Right cardiac atrium (tissue), 5 donors: ENCODE results near the gene S1PR3. TPM values are rescaled to one million over a fixed set of nuclear protein-coding genes. Genes with fewer than 3 reads are reported as not detected.

Source experiments
- ATAC-seq, 2 donors: fragments of 200-7000 bp; cut with Tn5 transposase; one replicate each; pipeline versions ENCODE4 v1.8.0 to v1.9.1; 2020; ENCODE audit warnings: moderate library complexity in 2 of 2, mild to moderate bottlenecking in 1 of 2
- DNase-seq, 3 donors: peaks; one replicate each; pipeline ENCODE4 v3.0.0-alpha.2; 2020
- H3K27ac ChIP-seq: one replicate; pipeline ENCODE4 v1.5.1; 2013; ENCODE audit warnings: mild to moderate bottlenecking, low read length, control low read depth, moderate library complexity
- H3K27me3 ChIP-seq: one replicate; pipeline ENCODE4 v1.6.1; 2013; ENCODE audit not compliant: control insufficient read depth, insufficient read depth
- H3K4me1 ChIP-seq: one replicate; pipeline ENCODE4 v1.6.1; 2013; ENCODE audit warnings: low read length; ENCODE audit not compliant: control insufficient read depth, insufficient read depth
- H3K4me3 ChIP-seq: one replicate; pipeline ENCODE4 v1.5.1; 2013; ENCODE audit warnings: low read length, control low read depth
- H3K9me3 ChIP-seq: one replicate; pipeline ENCODE4 v1.6.1; 2013; ENCODE audit warnings: low read length; ENCODE audit not compliant: control insufficient read depth
- WGBS: extraction: QIAGEN DNeasy Blood & Tissue Kit; methylation state at CpG from one replicate; pipeline ENCODE4 v1.1.7; 2013; 5-methylcytosine and 5-hydroxymethylcytosine counted together
- intact Hi-C, 4 donors: fragments of 100-400 bp; cut with DNase I; formaldehyde crosslinking; loops; one replicate each; pipeline versions ENCODE4 v1.11.0 to v1.14.0; 2022 to 2023
- polyA plus RNA-seq: library from polyadenylated mRNA; stranded (reverse); fragments of 200-250 nt; gene quantifications from one replicate; pipeline ENCODE4 v1.2.3, GENCODE V29; 2013
- total RNA-seq, 4 donors: library from RNA; stranded (reverse); fragmentation: NEBNext Ultra II Directional; extraction: Animal tissue kit (Norgen Biotek cat#: 25700); gene quantifications; one replicate each; pipeline ENCODE4 v1.2.1, GENCODE V29; 2021
- donor health status: healthy with polysubstance abuse.
- donor health status: DM: no; HTN: yes; CAD: no.
- donor health status: DM: no; HTN: no; CAD: no.
- donor health status: DM: no; HTN: yes; CAD: no; lungs with severe emphysema.
- donor health status: DM: yes; HTN: yes; CAD: no.

Gene S1PR3
- total and polyA plus RNA-seq, 5 donors: 24.9 to 51.6 (median 37.9) TPM

DNA sequence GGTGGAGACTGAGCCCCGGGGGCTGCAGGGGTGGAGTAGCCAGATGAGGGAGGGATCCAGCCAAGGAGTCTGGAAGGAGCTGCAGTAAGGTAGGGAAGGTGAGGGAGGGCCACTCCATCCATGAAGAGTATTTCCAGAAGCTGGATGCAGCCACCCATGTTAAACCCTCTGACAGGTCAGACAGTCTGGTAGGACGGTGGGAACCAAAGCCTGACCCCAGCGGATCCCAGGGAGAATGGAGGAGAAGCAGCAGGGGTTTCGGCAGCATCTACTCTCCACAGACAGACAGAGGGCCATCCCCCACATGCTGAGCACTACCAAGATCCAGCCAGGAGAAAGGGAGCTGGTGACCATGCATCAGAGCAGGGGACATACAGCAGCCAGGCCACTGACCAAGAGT lies 22.5 kb upstream of the S1PR3 start:
- Histone ChIP-seq H3K27ac (no peak overlapping the region), H3K9me3 (no peaks in the 10 kb centered on the region), H3K4me3 (no peak overlapping the region), H3K4me1 (no peaks in the 10 kb centered on the region), H3K27me3 (no peaks in the 10 kb centered on the region)
- ATAC-seq: no peak
- no peak for DNase-seq
- WGBS: 89% methylated on average over 4 of the region's 4 CpGs
- intact Hi-C loops: no loop called here

- ATAC-seq (no peak), DNase-seq (no peak)
- no peaks in the 10 kb centered on the region for H3K27me3 ChIP-seq
- H3K4me1 ChIP-seq: no peaks in the 10 kb centered on the region
- no peaks in the 10 kb centered on the region for H3K9me3 ChIP-seq
- H3K27ac ChIP-seq: no peak overlapping the region
- WGBS: 79% methylated on average over 8 of the region's 8 CpGs
- intact Hi-C loops: no loop called here
- no peak overlapping the region for H3K4me3 ChIP-seq
These were observed 21.5 kb upstream of the S1PR3 start for GRCh38 chr9:88969646-88970373.

DNA sequence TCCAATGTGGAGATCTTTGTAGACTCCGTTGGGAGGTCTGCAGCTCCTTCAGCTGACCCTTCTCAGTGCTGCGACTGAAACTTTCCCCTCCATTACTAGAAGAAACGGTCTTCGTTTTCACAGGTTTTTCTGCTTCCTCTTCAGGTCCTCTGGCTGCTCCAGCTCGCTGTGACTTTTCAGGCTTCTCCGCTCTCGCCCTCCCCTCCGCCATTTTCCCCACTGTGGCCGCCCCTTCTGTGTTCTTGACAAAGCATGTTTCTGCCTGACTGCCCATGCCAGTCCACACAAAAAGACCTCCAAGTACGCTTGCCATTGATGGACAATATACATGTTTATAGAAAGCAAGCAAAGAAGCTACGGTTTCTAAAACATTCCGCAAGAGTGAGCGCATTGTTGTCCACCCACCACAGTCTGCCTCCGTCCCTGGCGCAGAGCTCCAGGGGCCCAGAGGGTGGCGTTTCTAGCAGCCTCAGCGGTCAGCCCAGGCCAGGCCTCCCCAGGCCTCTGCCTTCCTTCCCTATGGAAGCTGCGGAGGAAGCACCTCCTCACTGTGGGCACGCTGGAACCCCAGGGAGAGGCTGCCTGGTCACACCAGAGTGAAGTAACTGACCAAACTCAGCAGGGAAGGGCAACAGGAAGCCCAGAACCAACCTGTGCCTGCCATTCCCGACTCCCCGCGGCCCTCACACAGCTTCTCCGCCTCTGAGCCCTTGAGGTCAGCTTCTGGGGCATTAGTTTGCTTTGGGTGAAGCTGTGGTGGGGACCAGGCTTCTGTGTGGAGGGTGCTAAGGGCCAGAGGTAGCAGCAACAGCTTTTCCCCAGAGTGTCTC lies 19.9 kb upstream of the S1PR3 start:
- H3K9me3 ChIP-seq: no peaks in the 10 kb centered on the region
- no peaks in the 10 kb centered on the region for H3K27me3 ChIP-seq
- H3K27ac ChIP-seq: no peak overlapping the region
- no peak overlapping the region for H3K4me3 ChIP-seq
- intact Hi-C loops: no loop called here
- H3K4me1 ChIP-seq: no peaks in the 10 kb centered on the region
- ATAC-seq (no peak), DNase-seq (no peak)
- WGBS: 89% methylated on average over 23 of the region's 23 CpGs

DNA sequence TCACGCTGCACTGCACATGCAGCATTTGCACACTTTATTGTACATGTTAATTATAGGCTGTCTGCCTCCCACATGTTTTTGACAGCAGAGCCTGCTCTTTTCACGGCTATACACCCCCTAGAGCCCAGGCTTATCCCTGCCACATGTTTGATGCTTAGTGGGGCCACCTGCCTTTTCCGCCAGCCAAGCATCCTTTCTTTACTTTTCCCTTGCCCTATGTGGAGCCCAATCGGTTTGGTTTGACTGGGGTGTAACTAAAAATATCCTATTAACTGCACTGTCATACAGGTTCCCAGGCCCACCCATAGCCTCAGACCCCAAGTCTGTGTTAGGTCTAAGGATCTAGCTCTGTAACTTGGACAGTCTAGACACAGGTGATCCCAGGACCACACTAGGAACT lies 18.9 kb upstream of the S1PR3 start:
- Histone ChIP-seq H3K27me3 (no peaks in the 10 kb centered on the region), H3K27ac (no peak overlapping the region), H3K9me3 (no peaks in the 10 kb centered on the region), H3K4me1 (no peaks in the 10 kb centered on the region), H3K4me3 (no peak overlapping the region)
- ATAC-seq: no peak
- intact Hi-C loops: no loop called here
- DNase-seq: no peak
- 84% methylated on average over 4 of the region's 4 CpGs for WGBS

- no peak for ATAC-seq
- 89% methylated on average over 12 of the region's 12 CpGs for WGBS
- H3K9me3 ChIP-seq: no peaks in the 10 kb centered on the region
- H3K4me1 ChIP-seq: no peaks in the 10 kb centered on the region
- no peak for DNase-seq
- H3K27me3 ChIP-seq: no peaks in the 10 kb centered on the region
- intact Hi-C loops: no loop called here
- H3K27ac ChIP-seq: no peak overlapping the region
- no peak overlapping the region for H3K4me3 ChIP-seq
These were observed 17.8 kb upstream of the S1PR3 start for GRCh38 chr9:88973281-88974045.

DNA sequence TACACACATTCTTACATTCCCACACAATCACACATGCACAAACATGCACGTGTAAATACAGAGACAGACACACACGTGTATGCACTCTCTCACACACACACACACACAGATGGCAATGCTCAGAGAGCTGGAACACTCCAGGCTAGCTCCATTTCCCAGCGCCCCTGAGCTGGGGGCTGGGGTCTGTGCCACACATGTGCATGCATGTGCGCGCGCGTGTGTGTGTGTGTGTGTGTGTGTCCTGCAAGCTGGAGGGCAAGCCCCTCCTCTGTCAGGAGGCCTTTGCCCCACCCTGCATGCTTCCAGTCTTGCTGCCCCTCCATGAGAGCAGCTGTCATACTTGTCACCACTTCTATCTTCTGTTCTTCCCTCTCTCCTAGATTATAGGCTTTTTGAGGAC lies 16.6 kb upstream of the S1PR3 start:
- H3K27ac ChIP-seq: no peak overlapping the region
- ATAC-seq: no peak
- WGBS: 79% methylated on average over 7 of the region's 7 CpGs
- H3K9me3 ChIP-seq: no peaks in the 10 kb centered on the region
- H3K4me3 ChIP-seq: no peak overlapping the region
- DNase-seq: no peak
- no peaks in the 10 kb centered on the region for H3K27me3 ChIP-seq
- peaks cover 2% of the 10 kb centered on the region for H3K4me1 ChIP-seq
- intact Hi-C loops: no loop called here

GRCh38 chr9:88975966-88976889 lies 15.0 kb upstream of the S1PR3 start:
- intact Hi-C loops: no loop called here
- Histone ChIP-seq H3K4me1 (peaks cover 2% of the 10 kb centered on the region), H3K27me3 (no peaks in the 10 kb centered on the region), H3K9me3 (no peaks in the 10 kb centered on the region), H3K4me3 (no peak overlapping the region), H3K27ac (no peak overlapping the region)
- 78% methylated on average over 8 of the region's 8 CpGs for WGBS
- no peak for DNase-seq
- no peak for ATAC-seq

- Histone ChIP-seq H3K4me3 (no peak overlapping the region), H3K9me3 (no peaks in the 10 kb centered on the region), H3K27ac (no peak overlapping the region), H3K4me1 (peaks cover 2% of the 10 kb centered on the region), H3K27me3 (no peaks in the 10 kb centered on the region)
- intact Hi-C loops: no loop called here
- DNase-seq (no peak), ATAC-seq (no peak)
- 89% methylated on average over 5 of the region's 5 CpGs for WGBS
These were observed 14.4 kb upstream of the S1PR3 start for GRCh38 chr9:88976890-88977257.

DNA sequence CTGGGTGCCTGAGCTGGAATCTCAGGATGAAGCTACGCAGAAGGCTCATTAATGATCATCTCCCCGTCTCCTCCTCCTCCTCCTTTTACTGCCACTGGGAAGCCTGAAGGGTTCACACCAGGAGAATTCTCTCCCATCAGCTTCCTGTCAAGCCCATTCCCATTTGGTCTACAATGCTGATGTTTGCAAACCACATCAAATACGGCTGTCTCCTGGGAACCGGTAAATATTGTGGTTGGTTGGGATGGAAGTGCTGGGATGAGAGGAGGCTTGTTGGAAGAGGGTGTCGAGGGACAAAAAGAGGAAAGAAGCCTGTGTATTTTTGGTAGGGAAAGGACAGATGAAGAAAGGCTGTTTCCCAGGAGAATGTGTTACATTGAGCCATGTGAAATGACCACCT lies 13.2 kb upstream of the S1PR3 start:
- Histone ChIP-seq H3K9me3 (no peaks in the 10 kb centered on the region), H3K27me3 (no peaks in the 10 kb centered on the region), H3K4me1 (peaks cover 2% of the 10 kb centered on the region), H3K4me3 (no peak overlapping the region), H3K27ac (no peak overlapping the region)
- ATAC-seq (peak; percentile 62 to 78), DNase-seq (no peak)
- WGBS: 65% methylated on average over 5 of the region's 5 CpGs
- intact Hi-C loops: no loop called here

DNA sequence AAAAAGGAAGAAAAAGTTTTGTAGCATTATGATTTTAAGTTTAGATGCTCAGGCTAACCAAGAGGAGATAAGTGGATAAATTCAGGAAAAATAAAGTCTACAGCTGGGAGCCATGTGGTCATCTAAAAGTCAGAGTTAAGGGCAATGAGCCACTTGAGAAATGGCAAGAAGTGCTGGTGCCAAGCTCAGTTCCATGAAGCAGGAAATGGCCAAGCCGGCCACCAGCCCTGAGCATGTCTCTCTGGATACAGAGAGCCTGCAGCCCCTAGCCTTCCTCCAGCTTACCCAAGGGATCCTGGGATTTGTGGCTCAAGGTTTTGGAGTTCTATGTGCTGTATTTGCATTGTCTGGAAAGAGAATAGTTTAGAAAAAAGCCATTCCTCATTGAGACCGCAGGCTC lies 12.2 kb upstream of the S1PR3 start:
- ATAC-seq (peak in 1 of 2 donors; percentile 36), DNase-seq (no peak)
- Histone ChIP-seq H3K27ac (no peak overlapping the region), H3K4me1 (peaks cover 2% of the 10 kb centered on the region), H3K4me3 (no peak overlapping the region), H3K27me3 (no peaks in the 10 kb centered on the region), H3K9me3 (no peaks in the 10 kb centered on the region)
- 60% methylated on average over 2 of the region's 2 CpGs for WGBS
- intact Hi-C loops: no loop called here
